ENCODE data around the gene LGALS16. TPM values are rescaled to one million over a fixed set of nuclear protein-coding genes. Genes with fewer than 3 reads are reported as not detected.

The LGALS16 gene
- total RNA-seq, 1 donor from 2014 or later = not detected

DNA sequence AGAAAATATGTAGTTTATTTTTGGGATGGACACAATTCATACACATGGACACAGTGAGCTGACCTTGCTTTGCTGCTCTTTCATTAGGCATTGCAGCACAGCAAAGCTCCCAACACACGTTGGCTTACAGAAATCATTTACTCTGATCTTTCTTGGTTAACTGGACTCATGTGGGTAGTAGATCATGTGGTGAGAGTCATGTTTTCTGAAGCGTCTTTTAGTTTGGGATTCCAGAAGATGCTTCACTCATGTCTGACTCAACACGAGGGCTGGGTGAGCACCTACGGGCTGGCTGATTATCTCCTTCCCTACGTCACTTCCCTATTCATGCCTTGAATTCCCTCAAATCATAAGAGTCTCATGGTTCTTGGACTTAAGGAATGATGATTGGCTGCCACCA lies 12.1 kb upstream of the LGALS16 start:
- Mint-ChIP-seq H3K27me3 (ENCODE audit: unreplicated experiment) (no peaks in the 10 kb centered on the region), H3K36me3 (ENCODE audit: low read depth, unreplicated experiment) (no peaks in the 10 kb centered on the region), H3K4me3 (ENCODE audit: unreplicated experiment) (no peak overlapping the region), H3K4me1 (ENCODE audit: unreplicated experiment) (no peaks in the 10 kb centered on the region), H3K9me3 (ENCODE audit: unreplicated experiment) (no peaks in the 10 kb centered on the region), H3K27ac (ENCODE audit: unreplicated experiment) (no peak overlapping the region)
- TF ChIP-seq, protein P1, sequence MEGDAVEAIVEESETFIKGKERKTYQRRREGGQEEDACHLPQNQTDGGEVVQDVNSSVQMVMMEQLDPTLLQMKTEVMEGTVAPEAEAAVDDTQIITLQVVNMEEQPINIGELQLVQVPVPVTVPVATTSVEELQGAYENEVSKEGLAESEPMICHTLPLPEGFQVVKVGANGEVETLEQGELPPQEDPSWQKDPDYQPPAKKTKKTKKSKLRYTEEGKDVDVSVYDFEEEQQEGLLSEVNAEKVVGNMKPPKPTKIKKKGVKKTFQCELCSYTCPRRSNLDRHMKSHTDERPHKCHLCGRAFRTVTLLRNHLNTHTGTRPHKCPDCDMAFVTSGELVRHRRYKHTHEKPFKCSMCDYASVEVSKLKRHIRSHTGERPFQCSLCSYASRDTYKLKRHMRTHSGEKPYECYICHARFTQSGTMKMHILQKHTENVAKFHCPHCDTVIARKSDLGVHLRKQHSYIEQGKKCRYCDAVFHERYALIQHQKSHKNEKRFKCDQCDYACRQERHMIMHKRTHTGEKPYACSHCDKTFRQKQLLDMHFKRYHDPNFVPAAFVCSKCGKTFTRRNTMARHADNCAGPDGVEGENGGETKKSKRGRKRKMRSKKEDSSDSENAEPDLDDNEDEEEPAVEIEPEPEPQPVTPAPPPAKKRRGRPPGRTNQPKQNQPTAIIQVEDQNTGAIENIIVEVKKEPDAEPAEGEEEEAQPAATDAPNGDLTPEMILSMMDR (IDR thresholded peaks at IDR 0.05; ENCODE audit: unreplicated experiment) = no peak
- no peak for DNase-seq (ENCODE audit: low spot score)

DNA sequence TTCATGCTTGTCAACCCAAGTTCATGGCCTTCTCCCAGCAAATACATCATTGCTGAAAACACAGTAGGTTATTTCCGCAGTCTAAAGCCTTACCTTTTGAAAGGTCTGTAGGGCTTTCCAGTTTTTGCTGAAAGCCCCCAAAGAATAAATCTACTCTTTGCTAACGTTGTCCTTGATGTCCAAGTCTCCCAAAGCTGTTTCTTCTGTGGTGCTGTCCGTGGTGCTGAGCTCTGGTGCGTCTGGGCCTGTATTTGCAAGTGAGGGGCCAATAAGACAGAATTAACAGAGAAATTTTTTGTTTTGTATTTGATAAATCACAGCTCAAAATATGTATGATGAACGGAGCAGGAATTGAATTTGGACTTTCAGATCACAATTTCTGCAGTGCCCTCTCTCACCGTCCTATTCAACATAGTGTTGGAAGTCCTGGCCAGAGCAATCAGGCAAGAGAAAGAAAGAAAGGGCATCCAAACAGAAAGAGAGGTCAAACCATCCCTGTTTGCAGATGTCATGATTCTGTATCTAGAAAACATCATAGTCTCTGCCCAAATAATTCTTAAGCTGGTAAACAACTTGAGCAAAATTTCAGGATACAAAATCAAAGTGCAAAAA lies 9.8 kb upstream of the LGALS16 start:
- Mint-ChIP-seq H3K27ac (ENCODE audit: unreplicated experiment) (no peak overlapping the region), H3K36me3 (ENCODE audit: low read depth, unreplicated experiment) (no peaks in the 10 kb centered on the region), H3K4me1 (ENCODE audit: unreplicated experiment) (no peaks in the 10 kb centered on the region), H3K9me3 (ENCODE audit: unreplicated experiment) (no peaks in the 10 kb centered on the region), H3K4me3 (ENCODE audit: unreplicated experiment) (no peak overlapping the region), H3K27me3 (ENCODE audit: unreplicated experiment) (no peaks in the 10 kb centered on the region)
- TF ChIP-seq, protein P1 (IDR thresholded peaks at IDR 0.05; ENCODE audit: unreplicated experiment) = no peak
- DNase-seq (ENCODE audit: low spot score) = peak; percentile 53

- no peak for DNase-seq (ENCODE audit: low spot score)
- no peaks in the 10 kb centered on the region for H3K36me3 Mint-ChIP-seq (ENCODE audit: low read depth, unreplicated experiment)
- no peak overlapping the region for H3K27ac Mint-ChIP-seq (ENCODE audit: unreplicated experiment)
- H3K9me3 Mint-ChIP-seq (ENCODE audit: unreplicated experiment) = no peaks in the 10 kb centered on the region
- H3K27me3 Mint-ChIP-seq (ENCODE audit: unreplicated experiment) = no peaks in the 10 kb centered on the region
- TF ChIP-seq, protein P1 (IDR thresholded peaks at IDR 0.05; ENCODE audit: unreplicated experiment) = no peak
- H3K4me1 Mint-ChIP-seq (ENCODE audit: unreplicated experiment) = no peaks in the 10 kb centered on the region
- no peak overlapping the region for H3K4me3 Mint-ChIP-seq (ENCODE audit: unreplicated experiment)
These were observed 7.8 kb upstream of the LGALS16 start for GRCh38 chr19:39647918-39648317.

- Mint-ChIP-seq H3K4me3 (ENCODE audit: unreplicated experiment) (no peak overlapping the region), H3K9me3 (ENCODE audit: unreplicated experiment) (no peaks in the 10 kb centered on the region), H3K27ac (ENCODE audit: unreplicated experiment) (no peak overlapping the region), H3K36me3 (ENCODE audit: low read depth, unreplicated experiment) (no peaks in the 10 kb centered on the region), H3K27me3 (ENCODE audit: unreplicated experiment) (peaks cover 7% of the 10 kb centered on the region), H3K4me1 (ENCODE audit: unreplicated experiment) (no peaks in the 10 kb centered on the region)
- DNase-seq (ENCODE audit: low spot score) = no peak
- TF ChIP-seq, protein P1 (IDR thresholded peaks at IDR 0.05; ENCODE audit: unreplicated experiment) = no peak
These were observed 4.1 kb downstream of the LGALS16 start for GRCh38 chr19:39659791-39660190.

DNA sequence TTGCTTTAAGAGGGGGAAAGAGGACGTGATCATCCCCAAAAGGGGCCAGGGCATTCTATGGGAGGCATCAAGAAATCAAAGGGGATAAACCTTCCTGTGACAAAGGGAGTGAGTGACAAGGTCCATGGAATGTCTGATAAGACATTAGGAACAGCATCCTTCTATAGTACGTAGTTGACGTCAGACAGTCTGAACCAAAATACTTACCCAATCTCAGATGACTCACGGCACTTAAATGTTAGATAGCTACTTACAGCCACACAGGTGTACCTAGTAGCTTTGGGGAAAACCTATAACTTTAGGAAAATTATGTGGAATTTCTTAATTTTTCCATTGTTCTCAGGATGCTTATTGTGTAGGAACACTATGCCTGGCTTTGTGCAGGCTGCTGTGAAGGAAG lies 4.9 kb downstream of the LGALS16 start:
- Mint-ChIP-seq H3K4me1 (ENCODE audit: unreplicated experiment) (no peaks in the 10 kb centered on the region), H3K27ac (ENCODE audit: unreplicated experiment) (no peak overlapping the region), H3K9me3 (ENCODE audit: unreplicated experiment) (no peaks in the 10 kb centered on the region), H3K36me3 (ENCODE audit: low read depth, unreplicated experiment) (no peaks in the 10 kb centered on the region), H3K27me3 (ENCODE audit: unreplicated experiment) (peaks cover 8% of the 10 kb centered on the region), H3K4me3 (ENCODE audit: unreplicated experiment) (no peak overlapping the region)
- no peak for DNase-seq (ENCODE audit: low spot score)
- TF ChIP-seq, protein P1 (IDR thresholded peaks at IDR 0.05; ENCODE audit: unreplicated experiment) = no peak
